Keratinocyte (primary cell): ENCODE measurements around the gene UBE3A. TPM values are rescaled to one million over a fixed set of nuclear protein-coding genes. Genes with fewer than 3 reads are reported as not detected.

Source experiments
- DNase-seq: peaks from one replicate; pipeline ENCODE4 v3.0.0-alpha.2; 2011; ENCODE audit warnings: low read depth, missing footprints, low spot score
- FAIRE-seq: peaks from 2 replicates; lab custom pipeline; 2011; peaks lifted over from hg19 to GRCh38; lab: Jason Lieb, UNC
- H2AFZ ChIP-seq: 2 replicates; pipeline ENCODE4 v1.6.0; 2012; ENCODE audit warnings: low read length, control low read depth, inconsistent platforms; ENCODE audit not compliant: control insufficient read depth
- H3K27ac ChIP-seq: 2 replicates; pipeline ENCODE4 v1.5.1; 2011; ENCODE audit warnings: low read length; ENCODE audit not compliant: control insufficient read depth, insufficient read depth
- H3K27me3 ChIP-seq: 3 replicates; pipeline ENCODE4 v1.6.0; 2011; ENCODE audit warnings: low read length; ENCODE audit not compliant: control insufficient read depth, insufficient read depth; ENCODE audit errors: extremely low read depth
- H3K36me3 ChIP-seq, 2 experiments: 2 replicates in 1 of 2; 3 replicates in 1 of 2; pipeline ENCODE4 v1.5.1; 2011; ENCODE audit warnings: low read length in 2 of 2, mild to moderate bottlenecking in 1 of 2; ENCODE audit not compliant: control insufficient read depth in 2 of 2, insufficient read depth in 2 of 2; ENCODE audit errors: extremely low read depth in 1 of 2
- H3K4me1 ChIP-seq: 3 replicates; pipeline ENCODE4 v1.5.1; 2011; ENCODE audit warnings: low read length; ENCODE audit not compliant: control insufficient read depth, insufficient read depth; ENCODE audit errors: extremely low read depth
- H3K4me2 ChIP-seq: 3 replicates; pipeline ENCODE4 v1.6.0; 2011; ENCODE audit warnings: low read depth, low read length; ENCODE audit not compliant: control insufficient read depth, insufficient read depth; ENCODE audit errors: extremely low read depth
- H3K4me3 ChIP-seq, 3 experiments: fragments of 200-600 bp in 1 of 3; sonication (generic) in 1 of 3; 2 replicates in 2 of 3; 3 replicates in 1 of 3; pipeline ENCODE4 v1.5.1; 2011 to 2016; ENCODE audit warnings: low read length in 3 of 3, mild to moderate bottlenecking in 3 of 3, control low read depth in 2 of 3, inconsistent platforms in 1 of 3, low read depth in 1 of 3, mixed read lengths in 1 of 3, mixed run types in 1 of 3, moderate library complexity in 1 of 3; ENCODE audit not compliant: control insufficient read depth in 2 of 3, insufficient read depth in 2 of 3; ENCODE audit errors: extremely low read depth in 1 of 3
- H3K79me2 ChIP-seq: 2 replicates; pipeline ENCODE4 v1.6.0; 2012; ENCODE audit warnings: low read length; ENCODE audit not compliant: control insufficient read depth, insufficient read depth
- H3K9ac ChIP-seq: 3 replicates; pipeline ENCODE4 v1.6.0; 2011; ENCODE audit warnings: low read length; ENCODE audit not compliant: control insufficient read depth, insufficient read depth; ENCODE audit errors: extremely low read depth
- H3K9me1 ChIP-seq: 3 replicates; pipeline ENCODE4 v1.6.0; 2011; ENCODE audit warnings: low read length; ENCODE audit not compliant: control insufficient read depth, insufficient read depth; ENCODE audit errors: extremely low read depth
- H3K9me3 ChIP-seq: 2 replicates; pipeline ENCODE4 v1.5.1; 2012; ENCODE audit warnings: low read depth, low read length; ENCODE audit not compliant: control insufficient read depth
- H4K20me1 ChIP-seq: 3 replicates; pipeline ENCODE4 v1.6.0; 2011; ENCODE audit warnings: low read length; ENCODE audit not compliant: control insufficient read depth, insufficient read depth; ENCODE audit errors: extremely low read depth
- EZH2 ChIP-seq: IDR thresholded peaks from one replicate; pipeline ENCODE4 v1.6.1; 2012; ENCODE audit warnings: inconsistent platforms, mild to moderate bottlenecking, low read length, moderate library complexity
- dilution Hi-C: fragments of 300-500 bp; cut with MboI; formaldehyde crosslinking; loops from one replicate; pipeline ENCODE4 v1.7.0; 2020; ENCODE audit warnings: low sequenced_read_pairs; ENCODE audit not compliant: extremely low pct_ligation_motif_present
- polyA plus RNA-seq, 5 experiments: library from polyadenylated mRNA; depleted of rRNA in 3 of 5; stranded (reverse) in 3 of 5; stranded (forward) in 1 of 5; unstranded in 1 of 5; fragments of >200 nt; gene quantifications; 1 replicate in 1 of 5; 2 replicates in 3 of 5; 3 replicates in 1 of 5; pipeline versions ENCODE4 v1.2.1 to v1.2.3, GENCODE V29; 2011 to 2012; ENCODE audit warnings: missing spikeins in 2 of 5, low read depth in 1 of 5, low replicate concordance in 1 of 5
- TF ChIP-seq, protein P1 (sequence below), 3 experiments: IDR thresholded peaks in 1 of 3; conservative IDR thresholded peaks in 1 of 3; optimal IDR thresholded peaks in 1 of 3; 2 replicates in 2 of 3; 3 replicates in 1 of 3; pipeline versions ENCODE3 to v1.5.1; 2011; ENCODE audit warnings: low read length in 3 of 3, mild to moderate bottlenecking in 3 of 3, moderate library complexity in 2 of 3, control low read depth in 1 of 3, inconsistent platforms in 1 of 3; ENCODE audit not compliant: insufficient read depth in 2 of 3; ENCODE audit errors: extremely low read depth in 1 of 3

UBE3A gene
- polyA plus RNA-seq, 1 donor (not counting 4 experiments of a cell fraction or from before 2014, with no cell fraction given): 45.0 TPM

DNA sequence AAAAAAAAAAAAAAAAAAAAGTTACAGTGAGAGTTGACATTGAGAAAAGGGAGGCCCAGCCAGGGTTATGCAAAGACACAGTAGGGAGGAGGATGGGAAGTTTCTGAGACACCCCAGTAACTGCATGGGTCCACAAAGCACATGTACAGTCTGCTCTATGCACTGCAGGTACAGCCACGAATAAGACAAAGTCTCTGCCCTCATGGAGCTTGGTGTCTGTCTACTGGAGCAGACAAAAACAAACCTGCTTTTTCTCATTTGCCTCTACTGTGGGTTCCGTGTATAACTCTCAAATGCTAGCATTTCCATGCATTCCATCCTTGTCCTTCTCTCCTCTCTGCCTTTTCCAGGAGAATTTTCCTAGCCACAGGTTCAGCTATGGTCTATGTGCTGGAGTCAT is 107.4 kb downstream of the UBE3A start:
- dilution Hi-C loops: no loop called here
- no peak for FAIRE-seq

DNA sequence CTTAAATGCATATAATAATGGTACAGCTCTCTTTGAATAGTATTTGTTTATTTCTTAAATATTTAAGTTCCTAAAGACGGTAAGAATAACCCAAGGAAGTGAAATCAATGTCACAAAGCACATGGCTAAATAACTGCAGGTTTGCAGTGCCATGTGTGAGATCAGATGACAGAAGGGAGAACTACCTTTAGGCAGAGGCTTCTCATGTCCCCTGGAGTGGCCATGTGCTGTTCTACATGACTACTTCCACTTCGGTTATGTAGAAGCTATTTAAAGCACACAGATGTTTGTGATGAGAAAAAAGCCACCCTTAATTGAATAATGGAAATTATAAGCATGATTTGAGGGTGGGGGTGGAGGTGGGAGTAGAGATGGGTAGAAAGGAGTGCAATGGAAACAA is 109.1 kb downstream of the UBE3A start:
- Histone ChIP-seq H3K79me2 (no peaks in the 10 kb centered on the region), H3K27ac (no peak overlapping the region), H3K9me3 (no peaks in the 10 kb centered on the region), H3K9ac (no peak overlapping the region), H3K4me3 (no peak overlapping the region), H3K4me1 (no peaks in the 10 kb centered on the region), H4K20me1 (no peaks in the 10 kb centered on the region), H3K27me3 (no peaks in the 10 kb centered on the region), H3K4me2 (no peak overlapping the region), H3K9me1 (no peaks in the 10 kb centered on the region), H2AFZ (no peak overlapping the region), H3K36me3 (peaks cover 0 to 7% of the 10 kb centered on the region in 2 experiments)
- dilution Hi-C loops: no loop called here
- TF ChIP-seq EZH2: no peak
- TF ChIP-seq, protein P1, sequence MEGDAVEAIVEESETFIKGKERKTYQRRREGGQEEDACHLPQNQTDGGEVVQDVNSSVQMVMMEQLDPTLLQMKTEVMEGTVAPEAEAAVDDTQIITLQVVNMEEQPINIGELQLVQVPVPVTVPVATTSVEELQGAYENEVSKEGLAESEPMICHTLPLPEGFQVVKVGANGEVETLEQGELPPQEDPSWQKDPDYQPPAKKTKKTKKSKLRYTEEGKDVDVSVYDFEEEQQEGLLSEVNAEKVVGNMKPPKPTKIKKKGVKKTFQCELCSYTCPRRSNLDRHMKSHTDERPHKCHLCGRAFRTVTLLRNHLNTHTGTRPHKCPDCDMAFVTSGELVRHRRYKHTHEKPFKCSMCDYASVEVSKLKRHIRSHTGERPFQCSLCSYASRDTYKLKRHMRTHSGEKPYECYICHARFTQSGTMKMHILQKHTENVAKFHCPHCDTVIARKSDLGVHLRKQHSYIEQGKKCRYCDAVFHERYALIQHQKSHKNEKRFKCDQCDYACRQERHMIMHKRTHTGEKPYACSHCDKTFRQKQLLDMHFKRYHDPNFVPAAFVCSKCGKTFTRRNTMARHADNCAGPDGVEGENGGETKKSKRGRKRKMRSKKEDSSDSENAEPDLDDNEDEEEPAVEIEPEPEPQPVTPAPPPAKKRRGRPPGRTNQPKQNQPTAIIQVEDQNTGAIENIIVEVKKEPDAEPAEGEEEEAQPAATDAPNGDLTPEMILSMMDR (optimal IDR thresholded peaks at IDR 0.05 in 1 of 3, IDR thresholded peaks at IDR 0.05 in 1 of 3, conservative IDR thresholded peaks at IDR 0.05 in 1 of 3; ENCODE audit: extremely low read depth in 1 of 3, insufficient read depth in 2 of 3, low read length in 3 of 3): no peak
- no peak for FAIRE-seq
- DNase-seq: no peak

More for the DNA sequence above, 107.4 kb downstream of the UBE3A start:
- Histone ChIP-seq H2AFZ (no peak overlapping the region), H3K4me1 (no peaks in the 10 kb centered on the region), H3K36me3 (peaks cover 0 to 7% of the 10 kb centered on the region in 2 experiments), H3K79me2 (no peaks in the 10 kb centered on the region), H3K4me2 (no peak overlapping the region), H4K20me1 (no peaks in the 10 kb centered on the region), H3K27me3 (no peaks in the 10 kb centered on the region), H3K9ac (no peak overlapping the region), H3K27ac (no peak overlapping the region), H3K9me1 (no peaks in the 10 kb centered on the region), H3K4me3 (no peak overlapping the region), H3K9me3 (no peaks in the 10 kb centered on the region)
- TF ChIP-seq EZH2: no peak
- TF ChIP-seq, protein P1 (optimal IDR thresholded peaks at IDR 0.05 in 1 of 3, IDR thresholded peaks at IDR 0.05 in 1 of 3, conservative IDR thresholded peaks at IDR 0.05 in 1 of 3; ENCODE audit: extremely low read depth in 1 of 3, insufficient read depth in 2 of 3, low read length in 3 of 3): no peak
- DNase-seq: no peak
